Neural cell (in vitro differentiated cells): ENCODE measurements around the gene DLG4. TPM values are rescaled to one million over a fixed set of nuclear protein-coding genes. Genes with fewer than 3 reads are reported as not detected.

ENCODE experiments used
- H2AFZ ChIP-seq: fragments of 200-600, 300-800 bp; sonication (generic), shearing (Covaris generic); 2 replicates; pipeline ENCODE4 v1.6.0; 2014; ENCODE audit warnings: low read depth, mild to moderate bottlenecking, antibody characterized with exemption, low read length, moderate library complexity
- H3F3A ChIP-seq: fragments of 200-600 bp; shearing (Covaris generic); 2 replicates; pipeline ENCODE4 v1.6.1; 2016; ENCODE audit warnings: mild to moderate bottlenecking, moderate library complexity, mixed read lengths, antibody characterized with exemption, low read length; ENCODE audit not compliant: insufficient read depth, poor library complexity, severe bottlenecking
- H3K27ac ChIP-seq: fragments of 200-600, 300-800 bp; sonication (generic), shearing (Covaris generic); 2 replicates; pipeline ENCODE4 v1.5.1; 2014; ENCODE audit warnings: mild to moderate bottlenecking, low read length, moderate library complexity
- H3K27me3 ChIP-seq: fragments of 300-800, 200-600 bp; sonication (generic), shearing (Covaris generic); 2 replicates; pipeline ENCODE4 v1.6.0; 2014; ENCODE audit warnings: mild to moderate bottlenecking, low read depth, low read length, moderate library complexity; ENCODE audit not compliant: insufficient read depth
- H3K36me3 ChIP-seq: fragments of 300-800, 200-600 bp; sonication (generic), shearing (Covaris generic); 2 replicates; pipeline ENCODE4 v1.5.1; 2014; ENCODE audit warnings: mild to moderate bottlenecking, antibody characterized with exemption, low read length, moderate library complexity; ENCODE audit not compliant: insufficient read depth
- H3K4me2 ChIP-seq: fragments of 300-800, 200-600 bp; sonication (generic), shearing (Covaris generic); 2 replicates; pipeline ENCODE4 v1.6.0; 2014; ENCODE audit warnings: mild to moderate bottlenecking, low read length
- H3K4me3 ChIP-seq: fragments of 300-800, 200-600 bp; sonication (generic), shearing (Covaris generic); 2 replicates; pipeline ENCODE4 v1.5.1; 2014; ENCODE audit warnings: mild to moderate bottlenecking, low read length, moderate library complexity
- H3K79me2 ChIP-seq: fragments of 200-600 bp; shearing (Covaris generic); replicated peaks from 2 replicates; pipeline ENCODE4 v1.6.0; 2014; ENCODE audit warnings: mild to moderate bottlenecking, low read length, moderate library complexity; ENCODE audit not compliant: insufficient read depth
- H3K9ac ChIP-seq: fragments of 300-800, 200-600 bp; sonication (generic), shearing (Covaris generic); 2 replicates; pipeline ENCODE4 v1.6.1; 2016; ENCODE audit warnings: mild to moderate bottlenecking, low read length, mixed read lengths
- H3K9me2 ChIP-seq: fragments of 200-600 bp; shearing (Covaris generic); 2 replicates; pipeline ENCODE4 v1.6.1; 2016; ENCODE audit warnings: mild to moderate bottlenecking, low read length, mixed read lengths; ENCODE audit not compliant: insufficient read depth
- H3K9me3 ChIP-seq: fragments of 200-600, 300-800 bp; sonication (generic), shearing (Covaris generic); 2 replicates; pipeline ENCODE4 v1.6.1; 2016; ENCODE audit warnings: mild to moderate bottlenecking, mixed run types, low read length, moderate library complexity, mixed read lengths
- H4K20me1 ChIP-seq: fragments of 200-600 bp; shearing (Covaris generic); 2 replicates; pipeline ENCODE4 v1.6.1; 2016; ENCODE audit warnings: mild to moderate bottlenecking, mixed run types; ENCODE audit not compliant: insufficient read depth
- CTCF ChIP-seq: fragments of 450-650 bp; IDR thresholded peaks from 2 replicates; pipeline ENCODE4 v1.5.1; 2014; ENCODE audit warnings: antibody characterized with exemption, mild to moderate bottlenecking, moderate library complexity; ENCODE audit not compliant: poor library complexity, severe bottlenecking
- EP300 ChIP-seq: fragments of 450-650 bp; conservative IDR thresholded peaks from 2 replicates; pipeline ENCODE4 v1.6.1; 2014; ENCODE audit warnings: antibody characterized with exemption, mild to moderate bottlenecking, moderate library complexity; ENCODE audit not compliant: poor library complexity, severe bottlenecking
- EZH2 ChIP-seq: fragments of 200-600, 300-800 bp; shearing (Covaris generic), sonication (generic); IDR thresholded peaks from 2 replicates; pipeline ENCODE4 v1.6.1; 2014; ENCODE audit warnings: antibody characterized with exemption, low read length, borderline replicate concordance, mild to moderate bottlenecking; ENCODE audit not compliant: insufficient read depth, poor library complexity, severe bottlenecking
- MXI1 ChIP-seq: fragments of 450-650 bp; conservative IDR thresholded peaks from 2 replicates; pipeline ENCODE4 v1.6.1; 2014; ENCODE audit warnings: antibody characterized with exemption, mild to moderate bottlenecking; ENCODE audit not compliant: poor library complexity, severe bottlenecking
- POLR2AphosphoS5 ChIP-seq: IDR thresholded peaks from 2 replicates; pipeline ENCODE4 v1.6.1; 2012
- RAD21 ChIP-seq: fragments of 450-650 bp; conservative IDR thresholded peaks from 2 replicates; pipeline ENCODE4 v1.6.1; 2014; ENCODE audit warnings: antibody characterized with exemption, mild to moderate bottlenecking, moderate library complexity
- REST ChIP-seq: IDR thresholded peaks from 2 replicates; pipeline ENCODE4 v1.6.1; 2012; ENCODE audit warnings: borderline replicate concordance
- SMC3 ChIP-seq: fragments of 450-650 bp; conservative IDR thresholded peaks from 2 replicates; pipeline ENCODE4 v1.6.1; 2014; ENCODE audit warnings: antibody characterized with exemption, mild to moderate bottlenecking, moderate library complexity; ENCODE audit not compliant: poor library complexity
- TAF1 ChIP-seq: IDR thresholded peaks from 2 replicates; pipeline ENCODE4 v1.6.1; 2012; ENCODE audit warnings: low read depth
- polyA plus RNA-seq: library from polyadenylated mRNA; depleted of rRNA; stranded (reverse); fragments of >200 nt; gene quantifications from 2 replicates; pipeline ENCODE4 v1.2.3, GENCODE V29; 2014

The DLG4 gene
- polyA plus RNA-seq, 1 donor from 2014 or later, result 126 TPM

- no peaks in the 10 kb centered on the region for H3F3A ChIP-seq
- H3K9ac ChIP-seq, result no peak overlapping the region
- no peaks in the 10 kb centered on the region for H3K27me3 ChIP-seq
- no peak overlapping the region for H3K4me3 ChIP-seq
- H3K27ac ChIP-seq, result no peak overlapping the region
- H2AFZ ChIP-seq, result no peak overlapping the region
- H4K20me1 ChIP-seq, result no peaks in the 10 kb centered on the region
- no peaks in the 10 kb centered on the region for H3K36me3 ChIP-seq
- H3K4me2 ChIP-seq, result no peak overlapping the region
- no peaks in the 10 kb centered on the region for H3K9me2 ChIP-seq
- no peaks in the 10 kb centered on the region for H3K79me2 ChIP-seq
- no peak for TF ChIP-seq TAF1
- no peak for TF ChIP-seq MXI1
- TF ChIP-seq SMC3, result no peak
- no peak for TF ChIP-seq POLR2AphosphoS5
- TF ChIP-seq RAD21, result no peak
- TF ChIP-seq EZH2, result no peak
- no peak for TF ChIP-seq REST
- no peak for TF ChIP-seq EP300
- TF ChIP-seq CTCF, result no peak
- H3K9me3 ChIP-seq, result no peaks in the 10 kb centered on the region
Measured at GRCh38 chr17:7138800-7139381, 80.7 kb downstream of the DLG4 start.

- TF ChIP-seq TAF1, result no peak
- TF ChIP-seq SMC3, result no peak
- TF ChIP-seq EZH2, result no peak
- TF ChIP-seq MXI1, result no peak
- TF ChIP-seq REST, result no peak
- no peak for TF ChIP-seq RAD21
- no peak for TF ChIP-seq POLR2AphosphoS5
- TF ChIP-seq EP300, result no peak
- no peak for TF ChIP-seq CTCF
- H3K9me2 ChIP-seq, result no peaks in the 10 kb centered on the region
- H3K36me3 ChIP-seq, result no peaks in the 10 kb centered on the region
- no peaks in the 10 kb centered on the region for H3K79me2 ChIP-seq
- H3F3A ChIP-seq, result no peaks in the 10 kb centered on the region
- H3K9me3 ChIP-seq, result no peaks in the 10 kb centered on the region
- no peak overlapping the region for H3K27ac ChIP-seq
- H2AFZ ChIP-seq, result no peak overlapping the region
- H4K20me1 ChIP-seq, result no peaks in the 10 kb centered on the region
- no peak overlapping the region for H3K9ac ChIP-seq
- H3K4me3 ChIP-seq, result no peak overlapping the region
- no peaks in the 10 kb centered on the region for H3K27me3 ChIP-seq
- no peak overlapping the region for H3K4me2 ChIP-seq
Measured at GRCh38 chr17:7137171-7137943, 82.3 kb downstream of the DLG4 start.
